DMS79 treated with DMSO at 0.1 percent for 48 hours (cell line): ENCODE data around the gene MNT.
"Not testable (repeated sequence)": the region's sequence is repeated elsewhere in the genome, so short reads cannot be mapped to it uniquely, and the experiment has no call there.

Source experiments
- DNase-seq: peaks from one replicate; lab custom pipeline; 2025; lab: John Stamatoyannopoulos, UW

The MNT gene, protein sequence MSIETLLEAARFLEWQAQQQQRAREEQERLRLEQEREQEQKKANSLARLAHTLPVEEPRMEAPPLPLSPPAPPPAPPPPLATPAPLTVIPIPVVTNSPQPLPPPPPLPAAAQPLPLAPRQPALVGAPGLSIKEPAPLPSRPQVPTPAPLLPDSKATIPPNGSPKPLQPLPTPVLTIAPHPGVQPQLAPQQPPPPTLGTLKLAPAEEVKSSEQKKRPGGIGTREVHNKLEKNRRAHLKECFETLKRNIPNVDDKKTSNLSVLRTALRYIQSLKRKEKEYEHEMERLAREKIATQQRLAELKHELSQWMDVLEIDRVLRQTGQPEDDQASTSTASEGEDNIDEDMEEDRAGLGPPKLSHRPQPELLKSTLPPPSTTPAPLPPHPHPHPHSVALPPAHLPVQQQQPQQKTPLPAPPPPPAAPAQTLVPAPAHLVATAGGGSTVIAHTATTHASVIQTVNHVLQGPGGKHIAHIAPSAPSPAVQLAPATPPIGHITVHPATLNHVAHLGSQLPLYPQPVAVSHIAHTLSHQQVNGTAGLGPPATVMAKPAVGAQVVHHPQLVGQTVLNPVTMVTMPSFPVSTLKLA

GRCh38 chr17:2400877-2401425 lies at the start of gene MNT:
Gene MNT, minus strand, starts transcription at chr17:2401060. Its CDS starts 348 bp downstream, at chr17:2400712.
- DNase-seq, result peak; percentile 91

DNA sequence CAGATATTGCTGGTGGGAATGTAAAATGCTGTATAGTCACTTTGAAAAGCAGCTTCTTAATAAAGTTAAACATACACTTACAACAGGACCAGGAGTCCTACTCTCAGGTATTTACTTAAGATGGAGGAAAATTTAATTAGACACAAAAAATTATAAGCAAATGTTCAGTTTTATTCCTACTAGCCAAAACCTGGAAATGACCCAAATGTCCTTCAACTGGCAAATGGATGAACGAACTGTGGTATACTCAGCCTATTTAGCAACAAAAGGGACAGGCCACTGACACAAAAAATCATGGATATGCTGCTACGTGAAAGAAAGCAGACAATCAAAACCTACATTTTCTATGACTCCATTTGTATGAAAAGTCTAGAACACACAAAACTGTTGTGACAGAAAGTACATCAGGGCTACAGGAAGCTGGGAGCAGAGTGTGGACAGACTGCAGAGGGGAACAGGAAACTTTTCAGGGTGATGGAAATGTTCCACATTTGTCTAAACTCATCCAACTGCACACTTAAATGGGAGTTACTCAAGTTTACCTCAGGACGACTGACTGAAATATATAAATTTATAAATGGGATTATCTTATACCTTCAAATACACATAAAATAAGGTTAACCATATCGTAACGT lies 49.3 kb upstream of the MNT start:
- DNase-seq, result no peak

- no peak for DNase-seq
Measured at GRCh38 chr17:2449486-2449885, 48.6 kb upstream of the MNT start.

- DNase-seq, result not testable (repeated sequence)
Measured at GRCh38 chr17:2447479-2447878, 46.6 kb upstream of the MNT start.

DNA sequence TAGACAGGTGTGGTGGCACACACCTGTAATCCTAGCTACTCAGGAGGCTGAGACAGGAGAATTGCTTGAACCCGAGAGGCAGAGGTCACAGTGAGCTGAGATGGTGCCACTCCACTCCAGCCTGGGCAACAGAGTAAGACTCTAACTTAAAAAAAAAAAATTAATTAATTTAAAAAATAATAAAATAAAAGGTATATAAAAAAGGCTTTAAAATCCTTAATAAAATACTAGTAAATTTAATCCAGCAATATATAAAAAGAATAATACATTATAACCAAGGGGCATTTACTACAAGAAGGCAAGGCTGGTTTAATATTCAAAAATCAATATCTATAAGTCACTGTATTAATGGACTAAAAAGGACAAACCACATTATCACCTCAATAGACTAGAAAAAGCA lies 44.8 kb upstream of the MNT start:
- no peak for DNase-seq

- DNase-seq, result no peak
Measured at GRCh38 chr17:2444382-2444781, 43.5 kb upstream of the MNT start.

DNA sequence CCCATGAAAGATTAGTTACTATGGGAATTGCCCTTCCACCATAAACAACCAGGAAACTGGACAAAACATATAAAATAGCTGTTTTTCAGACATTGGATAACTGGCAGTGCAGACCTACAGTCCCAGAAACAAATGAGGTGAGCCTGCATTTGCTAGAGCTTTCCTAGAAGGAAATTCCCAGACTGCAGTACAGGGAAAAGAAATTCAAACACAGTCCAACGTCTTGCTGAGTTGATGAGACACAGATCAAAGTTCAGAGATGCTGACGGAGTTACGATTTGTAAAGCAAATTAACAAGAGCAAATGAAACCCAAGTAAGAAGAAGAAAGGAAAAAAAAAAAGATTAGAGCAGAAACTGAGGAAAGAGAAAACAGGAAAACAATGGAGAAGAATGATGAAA lies 41.3 kb upstream of the MNT start:
- DNase-seq, result no peak

GRCh38 chr17:2440930-2441329 lies 40.1 kb upstream of the MNT start:
- no peak for DNase-seq

DNA sequence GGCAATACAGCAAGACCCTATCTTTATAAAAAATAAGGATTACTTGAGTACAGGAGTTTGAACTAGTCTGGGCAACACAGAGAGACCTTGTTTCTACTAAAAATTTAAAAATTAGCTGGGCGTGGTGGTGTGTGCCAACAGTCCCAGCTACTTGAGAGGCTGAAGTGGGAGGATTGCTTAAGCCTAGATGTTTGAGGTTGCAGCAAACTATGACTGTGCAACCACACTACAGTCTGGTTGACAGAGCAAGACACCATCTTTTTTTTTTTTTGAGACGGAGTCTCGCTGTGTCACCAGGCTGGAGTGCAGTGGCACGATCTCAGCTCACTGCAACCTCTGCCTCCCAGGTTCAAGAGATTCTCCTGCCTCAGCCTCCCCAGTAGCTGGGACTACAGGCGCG lies 39.1 kb upstream of the MNT start:
- not testable (repeated sequence) for DNase-seq

DNA sequence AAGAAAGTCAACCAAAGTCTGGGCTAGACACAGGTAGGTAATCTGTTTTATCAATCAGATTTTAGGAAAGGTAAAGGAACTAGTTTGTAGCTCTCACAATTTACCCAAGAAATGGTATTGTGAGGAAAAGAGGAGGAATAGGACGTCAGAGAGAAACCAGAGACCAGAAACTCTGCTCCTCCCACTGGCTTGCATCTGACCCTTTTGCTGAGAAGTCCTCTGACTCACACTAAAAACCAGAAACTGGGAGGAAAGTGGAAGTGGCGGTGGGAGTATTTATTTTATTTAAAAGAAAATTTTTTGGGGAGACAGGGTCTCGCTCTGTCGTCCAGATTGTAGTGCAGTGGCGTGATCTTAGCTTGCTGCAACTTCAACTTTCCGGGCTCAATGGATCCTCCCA lies 38.0 kb upstream of the MNT start:
- no peak for DNase-seq

GRCh38 chr17:2436316-2436905 lies 35.6 kb upstream of the MNT start:
- DNase-seq, result peak; percentile 95

DNA sequence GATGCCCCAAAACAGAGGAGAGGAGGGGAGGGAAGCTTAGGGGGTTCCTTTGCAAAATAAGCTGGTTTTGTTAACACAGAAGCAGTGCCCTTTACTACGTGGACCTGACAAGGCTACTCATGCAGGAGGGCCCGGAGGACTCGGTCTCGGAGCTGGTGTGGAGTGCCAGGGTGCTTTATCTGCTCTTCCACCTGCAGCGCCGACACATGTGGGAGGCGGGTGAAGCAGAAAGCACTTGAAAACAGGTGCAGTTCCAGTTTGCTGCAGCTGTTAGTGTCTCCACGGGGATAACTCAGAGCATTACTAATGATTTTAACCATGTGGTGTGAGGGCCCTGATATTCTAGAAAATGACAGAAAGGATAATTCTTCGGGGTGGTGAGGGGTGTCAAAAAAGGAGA lies 35.0 kb upstream of the MNT start:
- peak; percentile 96 for DNase-seq

- DNase-seq, result peak; percentile 96
Measured at GRCh38 chr17:2435181-2435741, 34.4 kb upstream of the MNT start.

DNA sequence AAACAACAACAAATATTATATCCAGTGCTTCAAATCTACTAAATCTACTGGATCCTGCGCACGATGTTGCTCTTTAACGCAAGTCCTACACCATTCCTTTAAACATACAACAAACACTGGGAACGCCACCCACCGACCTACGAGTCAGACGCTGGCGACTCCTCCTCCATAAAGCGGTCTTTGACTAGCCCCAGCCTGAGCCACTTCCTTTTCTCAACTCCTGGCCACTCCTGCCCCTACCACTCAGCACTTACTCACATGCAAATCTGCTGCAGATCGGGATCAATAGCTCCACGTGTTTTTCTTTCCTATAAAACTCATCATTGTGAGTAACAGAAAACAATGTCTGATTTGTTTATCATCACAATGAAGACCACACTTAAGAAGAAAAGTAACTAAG lies 32.8 kb upstream of the MNT start:
- no peak for DNase-seq

GRCh38 chr17:2427910-2428309 lies 27.1 kb upstream of the MNT start:
- DNase-seq, result no peak

- DNase-seq, result no peak
Measured at GRCh38 chr17:2427215-2427614, 26.4 kb upstream of the MNT start.

GRCh38 chr17:2423271-2423670 lies 22.4 kb upstream of the MNT start:
- DNase-seq, result peak; percentile 55

- peak; percentile 29 for DNase-seq
Measured at GRCh38 chr17:2421315-2422147, 20.7 kb upstream of the MNT start.

- no peak for DNase-seq
Measured at GRCh38 chr17:2420176-2420575, 19.3 kb upstream of the MNT start.

GRCh38 chr17:2419486-2419885 lies 18.6 kb upstream of the MNT start:
- no peak for DNase-seq

- DNase-seq, result no peak
Measured at GRCh38 chr17:2418572-2418971, 17.7 kb upstream of the MNT start.
